Bronchial epithelial cell (primary cell): Measurements from ENCODE around the gene SCG5. TPM values are rescaled to one million over a fixed set of nuclear protein-coding genes. Genes with fewer than 3 reads are reported as not detected.
A peak's percentile ranks its signal among the peaks of the same experiment; 100 is the strongest.

Experiments used
- DNase-seq: peaks from one replicate; pipeline ENCODE4 v3.0.0-alpha.2; 2010; ENCODE audit warnings: low read depth
- FAIRE-seq: peaks from 2 replicates; lab custom pipeline; 2011; peaks lifted over from hg19 to GRCh38; lab: Jason Lieb, UNC
- H3K27me3 ChIP-seq: 2 replicates; pipeline ENCODE4 v1.5.1; 2011; ENCODE audit warnings: low read length; ENCODE audit not compliant: control insufficient read depth, insufficient read depth
- H3K36me3 ChIP-seq: 2 replicates; pipeline ENCODE4 v1.5.1; 2011; ENCODE audit warnings: low read length; ENCODE audit not compliant: control insufficient read depth, insufficient read depth
- H3K4me3 ChIP-seq: 2 replicates; pipeline ENCODE4 v1.5.1; 2011; ENCODE audit warnings: mild to moderate bottlenecking, low read depth, low read length, control low read depth
- total RNA-seq: library from RNA; depleted of rRNA; stranded (reverse); fragments of >200 nt; gene quantifications from 2 replicates; pipeline ENCODE4 v1.2.1, GENCODE V29; 2014
- TF ChIP-seq, protein P1 (sequence below): IDR thresholded peaks from 2 replicates; pipeline ENCODE4 v1.5.1; 2011; ENCODE audit warnings: mild to moderate bottlenecking, moderate library complexity, low read length, control low read depth, inconsistent platforms; ENCODE audit not compliant: insufficient read depth, severe bottlenecking

Gene SCG5
- total RNA-seq, 1 donor from 2014 or later: 11.8 TPM

DNA sequence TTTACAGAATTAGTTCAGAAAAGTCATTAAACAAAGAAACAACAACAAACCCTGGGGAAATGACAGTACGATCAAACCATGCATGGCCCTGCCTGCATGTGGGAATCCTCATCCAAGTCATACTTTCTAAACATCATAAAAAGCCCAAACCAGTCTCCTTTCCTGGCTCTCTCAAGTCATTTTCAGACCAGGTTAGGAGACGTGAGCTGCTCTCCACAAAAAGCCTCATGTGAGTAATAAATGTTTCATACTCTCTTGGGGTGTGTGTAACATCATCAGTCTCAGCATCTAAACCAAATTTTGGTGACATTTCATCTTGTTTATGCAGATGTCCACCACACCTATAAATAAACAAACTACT lies 95.2 kb downstream of the SCG5 start:
- Histone ChIP-seq H3K4me3 (no peak overlapping the region), H3K36me3 (no peaks in the 10 kb centered on the region), H3K27me3 (peaks cover 9% of the 10 kb centered on the region)
- FAIRE-seq: no peak
- no peak for DNase-seq
- TF ChIP-seq, protein P1, sequence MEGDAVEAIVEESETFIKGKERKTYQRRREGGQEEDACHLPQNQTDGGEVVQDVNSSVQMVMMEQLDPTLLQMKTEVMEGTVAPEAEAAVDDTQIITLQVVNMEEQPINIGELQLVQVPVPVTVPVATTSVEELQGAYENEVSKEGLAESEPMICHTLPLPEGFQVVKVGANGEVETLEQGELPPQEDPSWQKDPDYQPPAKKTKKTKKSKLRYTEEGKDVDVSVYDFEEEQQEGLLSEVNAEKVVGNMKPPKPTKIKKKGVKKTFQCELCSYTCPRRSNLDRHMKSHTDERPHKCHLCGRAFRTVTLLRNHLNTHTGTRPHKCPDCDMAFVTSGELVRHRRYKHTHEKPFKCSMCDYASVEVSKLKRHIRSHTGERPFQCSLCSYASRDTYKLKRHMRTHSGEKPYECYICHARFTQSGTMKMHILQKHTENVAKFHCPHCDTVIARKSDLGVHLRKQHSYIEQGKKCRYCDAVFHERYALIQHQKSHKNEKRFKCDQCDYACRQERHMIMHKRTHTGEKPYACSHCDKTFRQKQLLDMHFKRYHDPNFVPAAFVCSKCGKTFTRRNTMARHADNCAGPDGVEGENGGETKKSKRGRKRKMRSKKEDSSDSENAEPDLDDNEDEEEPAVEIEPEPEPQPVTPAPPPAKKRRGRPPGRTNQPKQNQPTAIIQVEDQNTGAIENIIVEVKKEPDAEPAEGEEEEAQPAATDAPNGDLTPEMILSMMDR: no peak

DNA sequence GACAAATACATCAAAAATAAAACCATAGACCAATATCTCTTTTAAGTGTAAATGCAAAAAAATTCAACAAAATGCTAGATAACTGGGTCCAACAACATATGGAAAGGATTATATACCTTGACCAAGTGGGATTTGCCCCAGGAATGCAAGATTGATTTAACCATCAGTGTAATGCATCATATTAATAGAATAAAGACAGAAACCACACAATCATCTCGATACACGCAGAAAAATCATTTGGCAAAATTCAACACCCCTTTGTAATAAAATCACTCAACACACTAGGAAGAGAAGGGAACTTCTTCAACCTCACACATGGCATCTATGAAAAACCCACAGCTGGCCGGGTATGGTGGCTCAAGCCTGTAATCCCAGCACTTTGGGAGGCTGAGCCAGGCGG lies 95.8 kb downstream of the SCG5 start:
- Histone ChIP-seq H3K36me3 (no peaks in the 10 kb centered on the region), H3K27me3 (peaks cover 7% of the 10 kb centered on the region), H3K4me3 (no peak overlapping the region)
- FAIRE-seq: no peak
- no peak for DNase-seq
- TF ChIP-seq, protein P1: no peak

DNA sequence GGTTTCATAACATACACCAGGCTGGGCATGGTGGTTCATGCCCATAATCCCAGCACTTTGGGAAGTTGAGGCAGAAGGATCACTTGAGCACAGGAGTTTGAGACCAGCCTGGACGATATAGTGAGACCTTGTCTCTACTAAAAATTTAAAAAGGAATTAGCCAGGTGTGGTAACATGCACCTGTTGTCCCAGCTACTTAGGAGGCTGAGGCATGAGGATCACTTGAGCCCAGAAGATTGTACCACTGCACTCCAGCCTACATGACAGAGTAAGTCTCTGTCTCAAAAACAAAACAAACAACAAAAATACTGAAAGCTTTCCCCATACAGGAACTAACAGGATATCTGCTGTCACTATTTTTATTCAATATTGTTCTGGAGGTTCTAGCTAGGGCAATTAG lies 97.2 kb downstream of the SCG5 start:
- Histone ChIP-seq H3K36me3 (no peaks in the 10 kb centered on the region), H3K4me3 (no peak overlapping the region), H3K27me3 (peaks cover 3% of the 10 kb centered on the region)
- TF ChIP-seq, protein P1: no peak
- DNase-seq (no peak), FAIRE-seq (no peak)

DNA sequence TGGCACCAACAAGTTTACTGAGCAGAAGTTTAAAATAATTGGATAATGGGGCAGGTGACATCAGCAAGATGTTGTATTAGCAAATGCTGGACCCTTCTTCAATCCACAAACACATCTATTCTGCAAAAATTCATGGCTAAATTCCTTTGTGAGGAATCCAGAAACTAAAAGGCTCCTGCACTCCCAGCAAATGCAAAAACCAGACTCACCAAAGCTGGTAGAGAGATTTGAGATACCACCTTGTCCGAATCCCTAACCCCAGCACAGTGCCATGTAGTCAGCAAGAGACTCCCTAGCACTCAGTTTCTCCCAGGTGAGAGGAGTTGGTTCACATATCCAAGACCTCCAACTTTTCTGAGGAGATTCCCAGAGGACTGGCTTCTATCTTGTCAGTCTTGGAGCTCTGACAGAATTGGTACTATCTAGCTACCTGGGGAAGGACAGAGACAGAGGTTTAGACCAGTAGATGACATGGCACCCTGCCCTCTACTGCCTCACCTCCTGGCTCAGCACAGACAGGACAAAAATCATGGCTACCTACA lies 98.1 kb downstream of the SCG5 start:
- no peaks in the 10 kb centered on the region for H3K36me3 ChIP-seq
- peaks cover 3% of the 10 kb centered on the region for H3K27me3 ChIP-seq
- no peak overlapping the region for H3K4me3 ChIP-seq
- no peak for DNase-seq
- TF ChIP-seq, protein P1: no peak
- no peak for FAIRE-seq

DNA sequence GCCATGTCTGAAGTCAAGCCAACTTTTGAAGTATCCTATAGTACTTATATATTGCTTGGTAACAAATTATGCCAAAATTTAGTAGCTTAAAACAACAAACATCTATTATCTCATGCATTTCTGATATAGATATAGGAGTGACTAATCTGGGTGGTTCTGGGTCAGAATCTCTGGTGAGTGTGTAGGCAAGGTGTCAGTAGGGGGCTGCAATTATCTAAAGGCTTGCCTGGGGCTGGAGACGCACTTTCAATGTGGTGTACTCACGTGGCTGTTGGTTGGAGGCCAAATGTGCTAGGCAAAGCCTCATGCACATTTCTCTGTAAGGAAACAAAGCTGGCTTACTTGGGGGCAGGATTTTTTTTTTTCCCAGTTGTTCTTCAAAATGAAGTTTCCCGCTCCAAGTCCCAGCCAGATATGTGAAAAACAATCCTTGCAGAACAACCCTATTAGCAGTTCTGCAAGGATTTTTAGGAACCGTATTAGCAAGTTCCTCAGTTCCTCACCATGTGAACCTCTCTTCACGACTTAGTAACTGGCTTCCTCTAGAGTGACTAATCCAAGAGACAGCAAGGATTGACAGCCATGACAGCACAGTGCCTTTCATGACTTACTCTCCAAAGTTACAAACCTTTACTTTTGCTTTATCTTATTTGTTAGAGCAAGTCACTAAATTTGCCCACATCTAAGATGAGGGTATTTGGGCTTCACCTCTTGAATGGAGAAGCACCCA lies 102.1 kb downstream of the SCG5 start:
- peak; percentile 31 for DNase-seq
- H3K4me3 ChIP-seq: no peak overlapping the region
- no peak for FAIRE-seq
- TF ChIP-seq, protein P1: no peak
- H3K27me3 ChIP-seq: peaks cover 1% of the 10 kb centered on the region
- no peaks in the 10 kb centered on the region for H3K36me3 ChIP-seq
